Epithelial cell of esophagus (primary cell): Measurements from ENCODE around the gene TMEM171.

ENCODE experiments used
- DNase-seq: peaks from one replicate; pipeline ENCODE4 v3.0.0; 2010; ENCODE audit warnings: low read depth
- H3K4me3 ChIP-seq: 2 replicates; pipeline ENCODE4 v1.5.1; 2011; ENCODE audit warnings: mild to moderate bottlenecking, low read length, control low read depth
- TF ChIP-seq, protein P1 (sequence below): IDR thresholded peaks from 2 replicates; pipeline ENCODE4 v1.5.1; 2011; ENCODE audit warnings: low read depth, mild to moderate bottlenecking, low read length, control low read depth, inconsistent platforms; ENCODE audit not compliant: insufficient read depth; ENCODE audit errors: missing control alignments

TMEM171 gene, protein sequence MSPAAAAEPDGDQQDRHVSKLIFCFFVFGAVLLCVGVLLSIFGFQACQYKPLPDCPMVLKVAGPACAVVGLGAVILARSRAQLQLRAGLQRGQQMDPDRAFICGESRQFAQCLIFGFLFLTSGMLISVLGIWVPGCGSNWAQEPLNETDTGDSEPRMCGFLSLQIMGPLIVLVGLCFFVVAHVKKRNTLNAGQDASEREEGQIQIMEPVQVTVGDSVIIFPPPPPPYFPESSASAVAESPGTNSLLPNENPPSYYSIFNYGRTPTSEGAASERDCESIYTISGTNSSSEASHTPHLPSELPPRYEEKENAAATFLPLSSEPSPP

DNA sequence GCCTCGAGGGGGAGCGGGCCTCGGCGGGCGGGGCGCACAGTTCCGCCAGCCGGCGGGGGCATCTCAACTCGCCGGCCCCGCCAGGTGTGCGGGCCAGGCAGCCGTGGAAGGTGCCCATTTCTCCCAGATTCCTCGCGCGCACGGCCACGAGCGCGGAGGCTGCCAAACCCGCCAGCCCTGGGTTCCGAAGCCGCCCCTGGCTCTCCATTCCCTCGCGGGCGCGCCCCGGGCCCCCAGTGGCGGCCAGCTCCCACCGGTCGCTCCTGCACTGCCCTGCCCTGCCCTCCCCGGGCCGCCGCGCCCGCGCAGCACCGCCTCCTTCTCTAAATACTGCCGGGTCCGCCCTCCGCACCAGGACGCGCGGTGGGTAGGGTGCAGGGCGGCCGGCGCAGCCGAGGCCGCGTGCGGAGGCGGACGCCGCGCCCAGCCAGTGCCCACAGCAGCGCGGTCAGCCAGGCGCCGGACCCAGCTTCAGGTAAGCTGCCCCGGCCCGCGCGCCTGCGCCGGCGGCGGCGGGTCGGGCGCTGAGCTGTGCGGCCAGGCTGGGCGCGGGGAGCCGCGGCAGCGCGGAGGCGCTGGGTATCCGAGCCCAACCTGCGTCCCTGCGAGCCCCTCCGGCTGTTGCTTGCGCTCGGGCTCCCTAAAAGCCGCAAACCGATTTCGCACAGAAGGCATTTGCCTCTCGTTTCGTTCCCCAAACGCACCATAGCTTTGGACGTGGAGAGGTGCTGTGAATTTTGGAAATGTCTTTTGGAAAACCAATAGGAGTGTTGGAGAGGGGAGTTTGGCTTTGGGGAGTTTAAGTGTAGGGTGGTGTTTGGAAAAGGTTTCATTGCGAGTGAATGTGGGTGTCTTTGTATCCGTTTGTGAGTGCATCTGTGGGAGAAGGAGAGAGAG is at the start of gene TMEM171:
TMEM171 (plus strand) TSS at position 354 of the 897 bp plus-strand sequence. CDS start 2,799 bp downstream, outside the sequence.
- peak; percentile 70 for DNase-seq
- peak within 1 kb of the TSS; percentile 61 for H3K4me3 ChIP-seq
- TF ChIP-seq, protein P1, sequence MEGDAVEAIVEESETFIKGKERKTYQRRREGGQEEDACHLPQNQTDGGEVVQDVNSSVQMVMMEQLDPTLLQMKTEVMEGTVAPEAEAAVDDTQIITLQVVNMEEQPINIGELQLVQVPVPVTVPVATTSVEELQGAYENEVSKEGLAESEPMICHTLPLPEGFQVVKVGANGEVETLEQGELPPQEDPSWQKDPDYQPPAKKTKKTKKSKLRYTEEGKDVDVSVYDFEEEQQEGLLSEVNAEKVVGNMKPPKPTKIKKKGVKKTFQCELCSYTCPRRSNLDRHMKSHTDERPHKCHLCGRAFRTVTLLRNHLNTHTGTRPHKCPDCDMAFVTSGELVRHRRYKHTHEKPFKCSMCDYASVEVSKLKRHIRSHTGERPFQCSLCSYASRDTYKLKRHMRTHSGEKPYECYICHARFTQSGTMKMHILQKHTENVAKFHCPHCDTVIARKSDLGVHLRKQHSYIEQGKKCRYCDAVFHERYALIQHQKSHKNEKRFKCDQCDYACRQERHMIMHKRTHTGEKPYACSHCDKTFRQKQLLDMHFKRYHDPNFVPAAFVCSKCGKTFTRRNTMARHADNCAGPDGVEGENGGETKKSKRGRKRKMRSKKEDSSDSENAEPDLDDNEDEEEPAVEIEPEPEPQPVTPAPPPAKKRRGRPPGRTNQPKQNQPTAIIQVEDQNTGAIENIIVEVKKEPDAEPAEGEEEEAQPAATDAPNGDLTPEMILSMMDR, result no peak

DNA sequence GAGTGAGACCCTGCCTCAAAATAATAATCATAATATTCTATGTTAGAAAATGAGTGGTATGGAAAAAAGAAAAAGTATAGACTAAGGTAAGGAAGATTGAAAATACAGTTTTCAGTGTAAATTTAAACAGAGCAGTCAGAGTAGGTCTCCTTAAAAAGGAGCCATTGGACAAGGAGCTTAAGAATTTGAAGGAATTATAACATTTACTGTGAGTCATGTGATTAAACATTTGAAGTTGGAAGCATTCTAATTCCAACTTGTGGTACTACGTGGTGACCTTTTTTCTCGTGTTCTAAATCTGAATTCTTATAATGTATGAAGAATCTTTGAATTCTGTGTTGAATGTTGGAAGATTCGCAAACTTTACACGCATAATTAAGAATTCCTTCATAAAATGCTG is 39.3 kb upstream of the TMEM171 start:
- TF ChIP-seq, protein P1, result no peak
- DNase-seq, result no peak
- no peak overlapping the region for H3K4me3 ChIP-seq

DNA sequence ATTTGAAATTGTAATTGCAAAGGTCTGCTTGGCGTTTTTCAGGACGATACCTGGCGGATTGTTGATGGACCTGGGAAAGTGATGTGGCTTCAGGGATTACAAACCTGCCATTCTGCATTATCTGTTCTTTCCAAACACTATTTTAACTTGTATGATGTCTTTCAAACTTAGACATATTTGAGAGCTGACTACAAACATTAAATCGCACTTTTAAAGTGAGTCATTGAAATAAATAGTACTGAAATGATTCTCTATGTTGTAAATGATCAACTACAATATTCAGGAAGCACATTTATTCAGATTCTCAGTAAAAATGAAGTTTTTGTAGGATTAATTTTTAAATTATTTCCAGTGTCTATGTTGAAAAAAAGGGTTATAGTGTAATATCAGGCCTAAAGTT is 32.3 kb upstream of the TMEM171 start:
- TF ChIP-seq, protein P1, result no peak
- no peak overlapping the region for H3K4me3 ChIP-seq
- no peak for DNase-seq

DNA sequence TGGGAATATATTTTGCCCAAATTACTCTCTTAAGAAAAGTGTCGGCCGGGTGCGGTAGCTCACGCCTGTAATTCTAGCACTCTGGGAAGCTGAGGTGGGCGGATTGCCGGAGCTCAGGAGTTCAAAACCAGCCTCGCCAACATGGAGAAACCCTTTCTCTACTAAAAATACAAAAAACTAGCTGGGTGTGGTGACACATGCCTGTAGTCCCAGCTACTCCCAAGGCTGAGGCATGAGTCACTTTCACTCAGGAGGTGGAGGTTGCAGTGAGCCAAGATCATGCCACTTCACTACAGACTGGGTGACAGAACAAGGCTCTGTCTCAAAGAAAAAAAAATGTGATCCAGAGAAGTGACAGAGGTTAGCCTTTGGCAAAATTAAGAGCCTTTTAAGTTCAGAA is 26.4 kb upstream of the TMEM171 start:
- TF ChIP-seq, protein P1, result no peak
- DNase-seq, result peak; percentile 84
- no peak overlapping the region for H3K4me3 ChIP-seq

DNA sequence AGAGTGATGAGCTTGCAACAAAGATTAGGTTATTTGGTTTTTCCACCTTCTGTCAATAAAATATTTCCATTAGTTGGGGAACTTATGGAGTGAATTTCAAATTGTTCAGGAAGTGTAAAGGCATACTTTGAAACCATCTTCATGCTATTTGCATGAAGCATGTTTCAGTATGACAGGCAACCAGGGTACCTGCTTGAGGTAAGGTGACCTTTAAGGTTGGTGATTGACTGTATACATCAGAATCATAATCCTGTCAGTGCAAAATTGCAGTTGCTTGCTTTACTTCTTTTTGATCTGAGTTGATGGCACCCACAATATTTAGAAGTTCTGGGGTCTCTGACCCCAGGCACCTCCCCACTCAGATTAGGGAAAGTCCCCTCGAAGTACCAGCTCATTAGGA is 26.0 kb upstream of the TMEM171 start:
- DNase-seq, result no peak
- TF ChIP-seq, protein P1, result no peak
- H3K4me3 ChIP-seq, result no peak overlapping the region

DNA sequence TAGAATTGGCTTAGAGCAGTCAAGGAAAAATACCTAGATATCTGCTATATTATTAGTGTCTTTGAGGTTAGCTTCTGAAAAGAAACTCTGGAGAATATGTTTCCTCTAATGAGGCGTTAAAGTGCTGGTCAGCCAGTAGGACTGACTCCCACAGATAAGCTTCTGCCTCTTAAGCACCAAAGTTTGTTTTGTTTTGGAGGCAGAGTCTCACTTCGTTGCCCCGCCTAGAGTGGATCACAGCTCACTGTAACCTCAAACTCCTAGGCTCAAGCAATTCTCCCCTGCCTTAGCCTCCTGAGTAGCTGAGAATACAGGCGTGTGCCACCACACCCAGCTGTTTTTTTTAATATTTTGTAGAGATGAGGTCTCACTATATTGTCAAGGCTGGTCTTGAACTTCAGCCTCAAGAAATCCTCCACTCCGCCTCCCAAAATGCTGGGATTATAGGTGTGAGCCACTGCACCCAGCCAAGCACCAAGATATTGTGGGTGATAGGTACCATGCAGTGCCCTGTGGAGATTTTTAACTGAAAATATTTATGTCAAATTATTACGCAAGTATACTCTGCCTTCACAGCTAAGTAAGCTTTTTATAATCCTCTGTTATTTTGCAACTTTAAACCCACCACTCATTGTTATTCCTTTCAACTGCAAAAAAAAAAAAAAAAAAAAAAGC is 24.7 kb upstream of the TMEM171 start:
- H3K4me3 ChIP-seq, result no peak overlapping the region
- TF ChIP-seq, protein P1, result no peak
- DNase-seq, result no peak
